LNCAP (cell line): ENCODE results near the gene FRMPD4.

Experiments
- CTCF ChIP-seq: fragments of 450-650 bp; IDR thresholded peaks from 2 replicates; pipeline ENCODE4 v1.5.1; 2017; ENCODE audit warnings: mild to moderate bottlenecking

The FRMPD4 gene

GRCh38 chrX:12139934-12140611 lies 1.8 kb downstream of the FRMPD4 start:
- TF ChIP-seq CTCF, result no peak

- TF ChIP-seq CTCF, result no peak
These were observed 3.2 kb downstream of the FRMPD4 start for GRCh38 chrX:12141511-12141910.

- TF ChIP-seq CTCF, result no peak
These were observed 4.4 kb downstream of the FRMPD4 start for GRCh38 chrX:12142661-12143060.

- no peak for TF ChIP-seq CTCF
These were observed 7.1 kb downstream of the FRMPD4 start for GRCh38 chrX:12145402-12145801.

GRCh38 chrX:12149670-12150407 lies 11.6 kb downstream of the FRMPD4 start:
- TF ChIP-seq CTCF, result no peak

GRCh38 chrX:12153317-12153716 lies 15.0 kb downstream of the FRMPD4 start:
- TF ChIP-seq CTCF, result no peak

GRCh38 chrX:12153741-12154140 lies 15.5 kb downstream of the FRMPD4 start:
- TF ChIP-seq CTCF, result no peak
